PFSK-1 (cell line): ENCODE data around the gene MARK3.

Source experiments
- FOXP2 ChIP-seq: optimal IDR thresholded peaks from 2 replicates; pipeline ENCODE3; 2011; ENCODE audit warnings: borderline replicate concordance, control low read depth, inconsistent platforms; ENCODE audit not compliant: insufficient read depth; ENCODE audit errors: extremely low read length, extremely low read depth
- POLR2AphosphoS5 ChIP-seq: IDR thresholded peaks from 2 replicates; pipeline ENCODE4 v1.6.1; 2012; ENCODE audit warnings: low read depth, mild to moderate bottlenecking, control low read depth, low read length, moderate library complexity
- REST ChIP-seq, 2 experiments: IDR thresholded peaks; 2 replicates each; pipeline versions ENCODE4 v1.6.1 to v1.8.0; 2011 to 2012; ENCODE audit warnings: low read depth in 2 of 2, low read length in 2 of 2, control low read depth in 1 of 2, inconsistent platforms in 1 of 2, mild to moderate bottlenecking in 1 of 2, moderate library complexity in 1 of 2; ENCODE audit not compliant: insufficient read depth in 1 of 2
- SIN3A ChIP-seq: IDR thresholded peaks from 2 replicates; pipeline ENCODE4 v1.6.1; 2012; ENCODE audit warnings: mild to moderate bottlenecking, low read length, moderate library complexity, borderline replicate concordance; ENCODE audit not compliant: insufficient read depth
- TAF1 ChIP-seq: IDR thresholded peaks from 2 replicates; pipeline ENCODE4 v1.6.1; 2012; ENCODE audit warnings: low read length, control low read depth, borderline replicate concordance; ENCODE audit not compliant: insufficient read depth

Gene MARK3

GRCh38 chr14:103503296-103503695 lies 118.1 kb downstream of the MARK3 start:
- TF ChIP-seq FOXP2 (no peak), TAF1 (no peak), SIN3A (no peak), POLR2AphosphoS5 (no peak), REST (IDR thresholded peaks at IDR 0.05; ENCODE audit: insufficient read depth in 1 of 2, low read depth in 2 of 2, low read length in 2 of 2) (no peak)

- TF ChIP-seq REST (IDR thresholded peaks at IDR 0.05; ENCODE audit: insufficient read depth in 1 of 2, low read depth in 2 of 2, low read length in 2 of 2): no peak
- TF ChIP-seq POLR2AphosphoS5: no peak
- no peak for TF ChIP-seq FOXP2
- TF ChIP-seq SIN3A: no peak
- no peak for TF ChIP-seq TAF1
These were observed 119.9 kb downstream of the MARK3 start for GRCh38 chr14:103504991-103505565.

DNA sequence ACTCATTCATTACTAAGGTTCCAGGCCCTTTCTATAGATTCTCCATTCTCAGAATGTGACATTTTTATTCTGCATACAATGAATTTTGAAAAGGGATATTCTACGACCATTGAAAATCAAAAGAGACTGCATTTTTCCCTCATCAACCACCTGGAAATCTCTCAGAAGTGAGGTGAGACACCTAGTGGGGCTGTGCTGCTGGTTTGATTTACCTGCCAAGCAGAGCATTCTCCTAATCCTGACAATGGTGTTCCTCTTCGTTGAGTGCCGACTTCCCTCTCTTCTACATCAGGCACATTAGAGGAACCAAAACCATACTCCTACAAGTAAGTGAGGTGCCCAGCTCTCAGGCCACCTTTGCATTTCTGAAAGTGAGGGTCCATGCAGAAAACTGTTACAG lies 122.5 kb downstream of the MARK3 start:
- TF ChIP-seq REST (IDR thresholded peaks at IDR 0.05; ENCODE audit: insufficient read depth in 1 of 2, low read depth in 2 of 2, low read length in 2 of 2) (no peak), FOXP2 (no peak), TAF1 (no peak), SIN3A (no peak), POLR2AphosphoS5 (no peak)

DNA sequence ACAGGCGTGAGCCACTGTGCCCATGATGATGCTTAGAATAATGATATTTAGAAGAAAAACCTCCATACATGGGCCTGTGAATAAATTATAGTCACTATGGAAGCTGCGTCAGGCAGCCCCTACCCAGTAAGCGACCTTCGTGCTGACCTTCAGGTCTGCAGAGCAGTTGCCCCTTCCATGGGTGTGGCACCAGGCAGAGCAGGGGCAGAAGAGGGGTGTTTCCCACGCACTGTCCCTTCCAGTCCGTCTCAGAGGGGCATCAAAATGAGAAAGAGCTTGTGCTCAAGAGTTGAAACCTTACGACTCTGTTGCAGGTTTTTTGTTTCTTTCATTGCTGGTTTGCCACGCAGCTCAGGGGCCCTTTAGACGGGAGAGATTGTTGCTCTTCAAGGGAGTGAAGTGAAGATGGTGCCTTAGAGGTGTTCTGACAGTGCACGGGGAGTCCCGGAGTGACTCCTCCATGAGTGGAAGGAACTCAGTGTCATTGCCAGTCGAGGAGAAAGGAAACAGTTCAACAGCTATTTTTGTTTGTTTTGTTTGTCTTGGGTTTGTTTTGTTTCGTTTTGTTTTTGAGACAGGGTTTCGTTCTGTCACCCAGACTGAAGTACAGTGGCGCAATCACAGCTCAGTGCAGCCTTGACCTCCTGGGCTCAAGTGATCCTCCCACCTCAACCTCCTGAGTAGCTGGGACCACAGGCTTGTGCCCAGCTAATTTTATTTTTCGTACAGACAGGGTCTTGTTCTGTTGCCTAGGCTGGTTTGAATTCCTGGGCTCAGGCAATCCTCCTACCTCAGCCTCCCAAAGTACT lies 123.5 kb downstream of the MARK3 start:
- TF ChIP-seq SIN3A (no peak), FOXP2 (no peak), POLR2AphosphoS5 (no peak), REST (IDR thresholded peaks at IDR 0.05; ENCODE audit: insufficient read depth in 1 of 2, low read depth in 2 of 2, low read length in 2 of 2) (no peak), TAF1 (no peak)
